Smooth muscle cell (in vitro differentiated cells): ENCODE results near the gene F12. TPM values are rescaled to one million over a fixed set of nuclear protein-coding genes. Genes with fewer than 3 reads are reported as not detected.

Experiments used
- DNase-seq: peaks from one replicate; lab custom pipeline; 2025; ENCODE audit not compliant: unreplicated experiment; lab: John Stamatoyannopoulos, UW
- H2AFZ ChIP-seq: fragments of 200-600 bp; sonication (generic); 2 replicates; pipeline ENCODE4 v1.6.0; 2016; ENCODE audit warnings: antibody characterized with exemption, low read depth, mild to moderate bottlenecking
- H3F3A ChIP-seq: fragments of 200-600 bp; sonication (generic); 2 replicates; pipeline ENCODE4 v1.6.0; 2017; ENCODE audit warnings: antibody characterized with exemption, low read depth
- H3K27ac ChIP-seq: fragments of 200-600 bp; sonication (generic); 2 replicates; pipeline ENCODE4 v1.5.1; 2016; ENCODE audit warnings: low read depth, mild to moderate bottlenecking
- H3K27me3 ChIP-seq: fragments of 200-600 bp; sonication (generic); 2 replicates; pipeline ENCODE4 v1.6.1; 2016; ENCODE audit warnings: low read depth, mild to moderate bottlenecking
- H3K36me3 ChIP-seq: fragments of 200-600 bp; sonication (generic); 2 replicates; pipeline ENCODE4 v1.5.1; 2016; ENCODE audit warnings: low read depth
- H3K4me1 ChIP-seq: fragments of 200-600 bp; sonication (generic); 2 replicates; pipeline ENCODE4 v1.5.1; 2016; ENCODE audit warnings: low read depth
- H3K4me2 ChIP-seq: fragments of 200-600 bp; sonication (generic); 2 replicates; pipeline ENCODE4 v1.6.0; 2016; ENCODE audit warnings: mild to moderate bottlenecking
- H3K4me3 ChIP-seq: fragments of 200-600 bp; sonication (generic); 2 replicates; pipeline ENCODE4 v1.5.1; 2016; ENCODE audit warnings: mild to moderate bottlenecking
- H3K79me2 ChIP-seq: fragments of 200-600 bp; sonication (generic); 2 replicates; pipeline ENCODE4 v1.6.0; 2016; ENCODE audit warnings: low read depth, mild to moderate bottlenecking
- H3K9ac ChIP-seq: fragments of 200-600 bp; sonication (generic); 2 replicates; pipeline ENCODE4 v1.6.0; 2016; ENCODE audit warnings: low read depth
- H3K9me3 ChIP-seq: fragments of 200-600 bp; sonication (generic); replicated peaks from 2 replicates; pipeline ENCODE4 v1.5.1; 2016; ENCODE audit warnings: low read depth
- H4K20me1 ChIP-seq: fragments of 200-600 bp; sonication (generic); 2 replicates; pipeline ENCODE4 v1.6.0; 2016; ENCODE audit warnings: low read depth
- CTCF ChIP-seq: fragments of 200-600 bp; sonication (generic); IDR thresholded peaks from 2 replicates; pipeline ENCODE4 v1.5.1; 2017; ENCODE audit warnings: borderline replicate concordance, mild to moderate bottlenecking, antibody characterized with exemption; ENCODE audit not compliant: insufficient read depth, poor library complexity, severe bottlenecking
- WGBS: methylation state at CpG from one replicate; pipeline ENCODE4 v1.1.7; 2016; ENCODE audit warnings: low lambda C conversion rate; 5-methylcytosine and 5-hydroxymethylcytosine counted together
- polyA plus RNA-seq: library from polyadenylated mRNA; unstranded; fragments of >200 nt; fragmentation: Nextera tagmentation; extraction: Ambion mirVana; gene quantifications from 2 replicates; pipeline ENCODE4 v1.2.1, GENCODE V29; 2016
- total RNA-seq: library from RNA; depleted of rRNA; stranded (reverse); fragments of >200 nt; gene quantifications from 2 replicates; pipeline ENCODE4 v1.2.3, GENCODE V29; 2014

F12 gene
- total and polyA plus RNA-seq, 2 experiments from 2014 or later = 3.6 to 15.0 TPM

GRCh38 chr5:177358370-177358819 lies 51.0 kb downstream of the F12 start:
- H3K27me3 ChIP-seq = no peaks in the 10 kb centered on the region
- no peaks in the 10 kb centered on the region for H3F3A ChIP-seq
- H3K4me3 ChIP-seq = no peak overlapping the region
- H4K20me1 ChIP-seq = no peaks in the 10 kb centered on the region
- H3K4me2 ChIP-seq = no peak overlapping the region
- WGBS = 80% methylated on average over 5 of the region's 5 CpGs
- H3K9ac ChIP-seq = no peak overlapping the region
- H3K4me1 ChIP-seq = peaks cover 8% of the 10 kb centered on the region
- H3K79me2 ChIP-seq = no peaks in the 10 kb centered on the region
- H3K9me3 ChIP-seq = no peaks in the 10 kb centered on the region
- H3K36me3 ChIP-seq = no peaks in the 10 kb centered on the region
- no peak for DNase-seq
- no peak overlapping the region for H3K27ac ChIP-seq
- no peak overlapping the region for H2AFZ ChIP-seq
- TF ChIP-seq CTCF = no peak

- no peak within 1 kb of the TSS for H3K27ac ChIP-seq
- H3F3A ChIP-seq = no peaks in the 10 kb centered on the region
Measured at GRCh38 chr5:177357459-177358351, 51.7 kb downstream of the F12 start, which contains the start of gene RGS14. Gene RGS14 (plus strand): TSS chr5:177357924. CDS start chr5:177358025, 101 bp downstream.

GRCh38 chr5:177357146-177357458 lies 52.3 kb downstream of the F12 start:
- Histone ChIP-seq H3K4me2 (no peak overlapping the region), H3K9me3 (no peaks in the 10 kb centered on the region), H3K36me3 (no peaks in the 10 kb centered on the region), H3K4me1 (no peaks in the 10 kb centered on the region), H3K4me3 (no peak overlapping the region), H3F3A (no peaks in the 10 kb centered on the region), H3K9ac (no peak overlapping the region), H3K27ac (no peak overlapping the region), H3K27me3 (no peaks in the 10 kb centered on the region), H4K20me1 (no peaks in the 10 kb centered on the region), H3K79me2 (no peaks in the 10 kb centered on the region), H2AFZ (no peak overlapping the region)
- no peak for TF ChIP-seq CTCF
- DNase-seq = no peak
- WGBS = 95% methylated on average over 5 of the region's 5 CpGs

More at GRCh38 chr5:177357459-177358351, 51.7 kb downstream of the F12 start, which contains the start of gene RGS14:
- no peaks in the 10 kb centered on the region for H4K20me1 ChIP-seq
- no peaks in the 10 kb centered on the region for H3K79me2 ChIP-seq
- H3K9me3 ChIP-seq = no peaks in the 10 kb centered on the region
- no peak within 1 kb of the TSS for H3K4me2 ChIP-seq
- TF ChIP-seq CTCF = no peak
- WGBS = 85% methylated on average over 37 of the region's 37 CpGs
- H2AFZ ChIP-seq = no peak within 1 kb of the TSS
- H3K27me3 ChIP-seq = no peaks in the 10 kb centered on the region
- no peaks in the 10 kb centered on the region for H3K36me3 ChIP-seq
- DNase-seq = no peak
- H3K4me3 ChIP-seq = no peak within 1 kb of the TSS
- peaks cover 4% of the 10 kb centered on the region for H3K4me1 ChIP-seq
- no peak within 1 kb of the TSS for H3K9ac ChIP-seq

GRCh38 chr5:177356746-177357145 lies 52.6 kb downstream of the F12 start:
- no peak overlapping the region for H3K4me3 ChIP-seq
- H3F3A ChIP-seq = no peaks in the 10 kb centered on the region
- no peaks in the 10 kb centered on the region for H3K27me3 ChIP-seq
- 79% methylated on average over 3 of the region's 3 CpGs for WGBS
- H3K9me3 ChIP-seq = no peaks in the 10 kb centered on the region
- H3K4me1 ChIP-seq = no peaks in the 10 kb centered on the region
- H3K36me3 ChIP-seq = no peaks in the 10 kb centered on the region
- H2AFZ ChIP-seq = no peak overlapping the region
- H4K20me1 ChIP-seq = no peaks in the 10 kb centered on the region
- no peak overlapping the region for H3K27ac ChIP-seq
- no peak overlapping the region for H3K4me2 ChIP-seq
- TF ChIP-seq CTCF = no peak
- H3K79me2 ChIP-seq = no peaks in the 10 kb centered on the region
- DNase-seq = no peak
- no peak overlapping the region for H3K9ac ChIP-seq
